ENCODE results near the gene CHRM4.

Gene CHRM4

DNA sequence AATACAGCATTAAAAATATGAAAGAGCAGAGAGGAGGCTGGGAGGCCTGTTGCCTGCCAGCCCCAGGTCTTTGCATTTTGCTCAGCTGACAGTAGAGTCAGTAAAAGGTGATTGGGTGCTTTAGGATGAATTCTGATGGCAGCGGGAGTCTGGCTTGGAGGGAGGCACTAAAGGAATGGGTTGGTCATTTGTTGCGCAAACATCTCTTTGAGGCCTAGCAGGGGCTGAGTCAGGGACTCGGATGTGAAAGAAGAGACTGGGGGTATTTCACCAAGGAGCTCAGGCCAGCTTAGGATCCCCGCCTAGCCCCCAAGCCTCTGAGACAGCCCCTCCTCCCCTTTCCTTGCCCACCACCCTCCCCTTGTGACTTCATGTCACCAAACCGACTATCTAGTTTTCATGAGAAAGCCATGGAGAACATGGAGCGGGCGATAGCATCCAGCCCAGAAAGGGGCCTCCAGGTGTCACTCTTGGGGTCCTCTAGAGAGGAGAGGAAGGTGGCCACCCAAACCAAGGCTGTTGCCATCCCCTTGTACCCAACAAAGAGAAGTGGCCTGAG, 34.6 kb downstream of the CHRM4 start:
- Histone ChIP-seq H3K9ac (ENCODE audit: low read depth, low read length) (no peak overlapping the region), H3K4me3 (ENCODE audit: low read length) (no peak overlapping the region), H3K27me3 (ENCODE audit: insufficient read depth, low read length) (no peaks in the 10 kb centered on the region), H3K27ac (ENCODE audit: low read depth, low read length) (no peak overlapping the region), H3K36me3 (ENCODE audit: insufficient read depth, low read length) (0 out of 2 replicates have a peak, but pooled peaks cover 5% of the 10 kb centered on the region), H3K9me3 (ENCODE audit: insufficient read depth, low read depth, low read length) (no peaks in the 10 kb centered on the region), H3K4me1 (ENCODE audit: insufficient read depth, low read length) (peaks cover 33% of the 10 kb centered on the region)
- WGBS = 68% methylated on average over 7 of the region's 7 CpGs

DNA sequence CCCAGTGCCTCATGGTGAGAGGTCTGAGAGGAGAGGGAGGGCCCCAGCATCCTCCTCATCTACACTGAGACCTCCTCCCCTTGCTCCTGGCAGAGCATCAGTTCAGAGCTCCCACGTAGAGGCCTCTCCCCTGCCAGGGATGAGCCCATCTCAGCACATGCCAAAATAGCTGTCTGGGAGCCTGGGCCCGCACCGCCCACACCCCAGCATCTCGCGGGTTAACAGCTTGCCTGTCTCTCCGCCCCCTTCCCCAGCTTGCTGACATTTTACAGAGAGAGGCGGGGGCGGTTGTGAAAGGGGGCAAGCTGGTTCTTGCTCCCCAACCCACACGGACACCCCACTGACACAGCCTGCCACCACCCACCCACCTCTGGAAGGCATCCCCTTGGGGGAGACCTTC, 37.9 kb downstream of the CHRM4 start:
- H3K9me3 ChIP-seq (ENCODE audit: insufficient read depth, low read depth, low read length) = no peaks in the 10 kb centered on the region
- H3K4me1 ChIP-seq (ENCODE audit: insufficient read depth, low read length) = peaks cover 50% of the 10 kb centered on the region
- H3K27me3 ChIP-seq (ENCODE audit: insufficient read depth, low read length) = no peaks in the 10 kb centered on the region
- H3K36me3 ChIP-seq (ENCODE audit: insufficient read depth, low read length) = peaks cover 12% of the 10 kb centered on the region; the same call in 1 of the 2 replicates
- no peak overlapping the region for H3K9ac ChIP-seq (ENCODE audit: low read depth, low read length)
- WGBS = 45% methylated on average over 9 of the region's 9 CpGs
- H3K27ac ChIP-seq (ENCODE audit: low read depth, low read length) = no peak overlapping the region
- H3K4me3 ChIP-seq (ENCODE audit: low read length) = no peak overlapping the region

DNA sequence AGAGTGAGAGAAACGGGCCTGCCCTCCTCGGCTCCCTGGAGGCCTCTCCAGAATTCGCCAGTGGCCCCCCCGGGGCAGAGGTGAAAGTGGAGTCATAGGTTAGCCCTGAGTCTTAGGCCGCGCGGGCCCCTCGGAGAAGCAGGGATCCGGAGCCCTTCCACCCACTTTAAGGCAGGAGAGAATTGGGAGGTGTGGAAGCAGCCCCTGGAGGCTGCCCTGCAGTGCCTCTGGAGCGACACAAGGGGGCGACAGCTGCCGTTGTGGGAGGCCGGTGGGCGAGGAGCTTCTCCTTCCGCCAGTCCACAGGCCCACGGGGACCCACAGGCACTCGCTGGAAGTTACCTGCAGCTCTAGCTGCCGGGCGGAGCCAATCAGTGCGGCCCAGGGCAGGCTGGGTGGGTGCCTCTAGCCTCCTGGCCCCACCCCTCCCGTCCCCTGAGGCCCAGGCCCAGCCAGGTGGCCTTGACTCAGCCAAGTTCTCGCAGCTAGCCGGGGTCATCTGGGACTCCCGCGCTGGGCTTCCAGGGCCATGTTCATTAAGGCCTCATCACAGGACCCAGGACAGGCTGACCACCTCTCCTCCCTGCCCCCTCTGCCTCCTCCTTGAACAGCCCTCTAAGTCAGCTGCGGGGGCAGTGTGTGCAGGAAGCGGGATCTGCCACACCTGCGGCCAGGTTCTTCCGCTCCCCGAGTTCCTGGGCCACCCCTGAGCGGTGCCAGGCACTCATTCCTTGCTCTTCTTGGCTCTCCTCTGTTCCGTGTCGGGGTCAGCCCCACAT, 39.3 kb downstream of the CHRM4 start:
- Histone ChIP-seq H3K27ac (ENCODE audit: low read depth, low read length) (peak overlapping the region; percentile 24; the same call in 1 of the 2 replicates), H3K9ac (ENCODE audit: low read depth, low read length) (no peak overlapping the region; the same call in 1 of the 2 replicates), H3K36me3 (ENCODE audit: insufficient read depth, low read length) (peaks cover 12% of the 10 kb centered on the region; the same call in 1 of the 2 replicates), H3K4me1 (ENCODE audit: insufficient read depth, low read length) (peaks cover 56% of the 10 kb centered on the region), H3K4me3 (ENCODE audit: low read length) (no peak overlapping the region), H3K9me3 (ENCODE audit: insufficient read depth, low read depth, low read length) (no peaks in the 10 kb centered on the region), H3K27me3 (ENCODE audit: insufficient read depth, low read length) (no peaks in the 10 kb centered on the region)
- WGBS = 58% methylated on average over 33 of the region's 33 CpGs

DNA sequence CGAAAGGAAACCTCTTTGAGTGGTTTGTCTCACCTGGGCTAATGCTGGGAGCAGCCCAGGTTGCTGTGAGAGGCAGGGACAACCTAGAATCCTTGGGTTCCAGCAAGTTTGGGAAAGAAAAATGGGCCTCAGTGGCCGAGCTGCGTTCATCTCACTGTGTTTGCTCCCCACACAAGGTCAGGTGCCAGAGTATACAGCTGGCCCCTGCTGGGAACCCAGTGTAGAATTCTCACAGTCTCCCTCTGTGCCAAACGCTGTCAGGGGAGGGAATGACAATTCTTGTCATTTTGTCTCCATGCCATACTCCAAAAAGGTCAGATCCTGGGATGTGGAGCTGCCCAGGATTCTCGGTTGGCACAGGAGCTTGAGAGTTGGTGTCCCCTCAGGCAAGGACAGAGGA, 40.0 kb downstream of the CHRM4 start:
- Histone ChIP-seq H3K27me3 (ENCODE audit: insufficient read depth, low read length) (peaks cover 4% of the 10 kb centered on the region; the same call in 1 of the 2 replicates), H3K27ac (ENCODE audit: low read depth, low read length) (no peak overlapping the region), H3K36me3 (ENCODE audit: insufficient read depth, low read length) (peaks cover 12% of the 10 kb centered on the region; the same call in 1 of the 2 replicates), H3K4me3 (ENCODE audit: low read length) (no peak overlapping the region), H3K4me1 (ENCODE audit: insufficient read depth, low read length) (peaks cover 53% of the 10 kb centered on the region), H3K9me3 (ENCODE audit: insufficient read depth, low read depth, low read length) (no peaks in the 10 kb centered on the region), H3K9ac (ENCODE audit: low read depth, low read length) (no peak overlapping the region; the same call in 1 of the 2 replicates)
- WGBS = 69% methylated on average over 5 of the region's 5 CpGs

DNA sequence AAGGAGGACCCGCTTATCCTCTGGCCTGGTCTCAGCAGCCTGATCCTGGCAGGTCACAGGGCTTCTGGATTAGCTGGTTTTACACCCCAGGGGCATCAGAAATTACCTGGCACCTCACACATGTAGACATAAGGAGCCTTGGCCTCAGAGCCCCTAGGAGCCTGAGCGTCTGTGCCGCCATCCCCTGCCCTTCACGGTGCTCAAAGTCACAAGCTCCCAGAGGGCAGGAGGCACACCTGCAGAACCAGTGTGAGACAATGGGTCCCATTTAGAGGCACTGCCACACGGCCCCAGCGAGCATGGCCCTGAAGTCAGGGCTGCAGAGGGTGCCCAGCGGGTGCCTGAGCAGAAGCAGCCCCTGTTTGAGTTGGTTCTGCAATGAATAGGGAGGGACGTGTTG, 40.4 kb downstream of the CHRM4 start:
- WGBS = 90% methylated on average over 8 of the region's 8 CpGs
- Histone ChIP-seq H3K9me3 (ENCODE audit: insufficient read depth, low read depth, low read length) (no peaks in the 10 kb centered on the region), H3K27ac (ENCODE audit: low read depth, low read length) (no peak overlapping the region), H3K27me3 (ENCODE audit: insufficient read depth, low read length) (peaks cover 8% of the 10 kb centered on the region; the same call in 1 of the 2 replicates), H3K9ac (ENCODE audit: low read depth, low read length) (no peak overlapping the region), H3K36me3 (ENCODE audit: insufficient read depth, low read length) (peaks cover 8% of the 10 kb centered on the region; the same call in 1 of the 2 replicates), H3K4me3 (ENCODE audit: low read length) (no peak overlapping the region), H3K4me1 (ENCODE audit: insufficient read depth, low read length) (peaks cover 51% of the 10 kb centered on the region)

DNA sequence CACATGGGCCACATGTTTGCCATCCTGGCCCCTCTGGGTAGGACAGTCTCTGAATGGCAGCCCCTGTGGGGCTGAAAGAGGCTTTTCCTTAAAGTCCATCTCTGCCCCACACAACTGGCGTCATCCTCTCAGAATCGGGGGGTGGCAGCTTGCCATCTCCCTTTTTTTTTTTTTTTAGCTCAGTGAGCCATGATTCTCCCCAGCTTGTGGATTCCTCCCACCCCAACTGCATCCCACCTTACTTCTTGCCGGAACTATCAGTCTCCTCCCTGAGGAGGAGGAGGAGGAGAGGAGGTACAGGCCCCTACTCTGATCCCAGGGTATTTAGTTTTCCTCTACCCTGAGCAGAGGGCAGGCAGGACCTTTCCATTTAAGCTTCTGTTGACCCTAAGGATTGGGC, 40.9 kb downstream of the CHRM4 start:
- H3K27ac ChIP-seq (ENCODE audit: low read depth, low read length) = no peak overlapping the region
- peaks cover 6% of the 10 kb centered on the region; the same call in 1 of the 2 replicates for H3K36me3 ChIP-seq (ENCODE audit: insufficient read depth, low read length)
- H3K9me3 ChIP-seq (ENCODE audit: insufficient read depth, low read depth, low read length) = no peaks in the 10 kb centered on the region
- peaks cover 12% of the 10 kb centered on the region; the same call in 1 of the 2 replicates for H3K27me3 ChIP-seq (ENCODE audit: insufficient read depth, low read length)
- WGBS = 92% methylated on average over 2 of the region's 3 CpGs
- peaks cover 51% of the 10 kb centered on the region for H3K4me1 ChIP-seq (ENCODE audit: insufficient read depth, low read length)
- no peak overlapping the region for H3K9ac ChIP-seq (ENCODE audit: low read depth, low read length)
- H3K4me3 ChIP-seq (ENCODE audit: low read length) = no peak overlapping the region

DNA sequence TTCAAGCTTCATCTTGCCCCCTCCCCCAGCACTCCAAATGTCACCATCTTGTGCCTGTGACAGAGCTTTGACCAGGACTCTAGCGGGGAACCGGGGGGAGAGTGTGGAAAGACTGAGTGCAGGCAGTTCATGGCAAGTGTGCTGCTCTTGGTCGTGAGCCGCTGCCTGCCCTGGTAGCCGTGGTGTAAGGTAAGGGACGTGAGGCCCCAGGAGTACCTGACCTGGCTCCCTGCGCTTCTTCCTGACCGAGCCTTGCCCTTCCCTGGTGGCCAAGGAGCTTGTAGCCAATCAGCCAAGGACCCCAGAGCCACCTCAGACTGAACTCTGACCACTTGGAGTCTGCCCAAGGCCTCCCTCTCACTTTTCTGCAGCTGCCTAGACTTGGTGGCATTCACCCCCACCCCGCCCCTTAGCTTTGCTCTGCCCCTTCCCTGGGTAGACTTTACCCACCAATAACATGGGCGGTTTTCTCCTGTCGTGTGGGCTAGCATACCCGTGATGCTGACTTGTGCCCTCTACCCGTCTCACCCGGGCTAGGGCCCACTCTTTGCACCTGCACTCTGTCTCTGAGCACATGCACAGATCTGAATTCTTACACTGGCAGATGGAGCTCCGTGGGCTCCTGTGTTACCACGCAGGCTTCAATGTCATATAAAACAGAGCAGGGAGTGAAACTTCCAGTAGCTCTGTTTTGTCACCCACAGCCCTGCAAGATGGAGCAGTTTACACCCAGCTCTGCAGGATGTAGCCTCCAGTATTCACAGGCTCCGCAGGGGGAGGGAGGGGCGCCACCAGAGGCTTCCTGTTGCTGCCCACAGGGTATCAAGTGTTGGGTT, 42.8 kb downstream of the CHRM4 start:
- no peak overlapping the region for H3K27ac ChIP-seq (ENCODE audit: low read depth, low read length)
- H3K4me3 ChIP-seq (ENCODE audit: low read length) = peak overlapping the region; percentile 80
- 76% methylated on average over 18 of the region's 18 CpGs for WGBS
- H3K4me1 ChIP-seq (ENCODE audit: insufficient read depth, low read length) = peaks cover 62% of the 10 kb centered on the region
- H3K27me3 ChIP-seq (ENCODE audit: insufficient read depth, low read length) = peaks cover 15% of the 10 kb centered on the region; the same call in 1 of the 2 replicates
- H3K36me3 ChIP-seq (ENCODE audit: insufficient read depth, low read length) = peaks cover 6% of the 10 kb centered on the region; the same call in 1 of the 2 replicates
- no peak overlapping the region for H3K9ac ChIP-seq (ENCODE audit: low read depth, low read length)
- H3K9me3 ChIP-seq (ENCODE audit: insufficient read depth, low read depth, low read length) = no peaks in the 10 kb centered on the region

- peak overlapping the region; percentile 80 for H3K4me3 ChIP-seq (ENCODE audit: low read length)
- H3K9me3 ChIP-seq (ENCODE audit: insufficient read depth, low read depth, low read length) = no peaks in the 10 kb centered on the region
- H3K27me3 ChIP-seq (ENCODE audit: insufficient read depth, low read length) = peaks cover 15% of the 10 kb centered on the region; the same call in 1 of the 2 replicates
- H3K36me3 ChIP-seq (ENCODE audit: insufficient read depth, low read length) = peaks cover 6% of the 10 kb centered on the region; the same call in 1 of the 2 replicates
- 12% methylated on average over 63 of the region's 63 CpGs for WGBS
- H3K9ac ChIP-seq (ENCODE audit: low read depth, low read length) = peak overlapping the region; percentile 68
- H3K4me1 ChIP-seq (ENCODE audit: insufficient read depth, low read length) = peaks cover 64% of the 10 kb centered on the region
- H3K27ac ChIP-seq (ENCODE audit: low read depth, low read length) = no peak overlapping the region
Observed at GRCh38 chr11:46347637-46348311, 43.8 kb downstream of the CHRM4 start.

DNA sequence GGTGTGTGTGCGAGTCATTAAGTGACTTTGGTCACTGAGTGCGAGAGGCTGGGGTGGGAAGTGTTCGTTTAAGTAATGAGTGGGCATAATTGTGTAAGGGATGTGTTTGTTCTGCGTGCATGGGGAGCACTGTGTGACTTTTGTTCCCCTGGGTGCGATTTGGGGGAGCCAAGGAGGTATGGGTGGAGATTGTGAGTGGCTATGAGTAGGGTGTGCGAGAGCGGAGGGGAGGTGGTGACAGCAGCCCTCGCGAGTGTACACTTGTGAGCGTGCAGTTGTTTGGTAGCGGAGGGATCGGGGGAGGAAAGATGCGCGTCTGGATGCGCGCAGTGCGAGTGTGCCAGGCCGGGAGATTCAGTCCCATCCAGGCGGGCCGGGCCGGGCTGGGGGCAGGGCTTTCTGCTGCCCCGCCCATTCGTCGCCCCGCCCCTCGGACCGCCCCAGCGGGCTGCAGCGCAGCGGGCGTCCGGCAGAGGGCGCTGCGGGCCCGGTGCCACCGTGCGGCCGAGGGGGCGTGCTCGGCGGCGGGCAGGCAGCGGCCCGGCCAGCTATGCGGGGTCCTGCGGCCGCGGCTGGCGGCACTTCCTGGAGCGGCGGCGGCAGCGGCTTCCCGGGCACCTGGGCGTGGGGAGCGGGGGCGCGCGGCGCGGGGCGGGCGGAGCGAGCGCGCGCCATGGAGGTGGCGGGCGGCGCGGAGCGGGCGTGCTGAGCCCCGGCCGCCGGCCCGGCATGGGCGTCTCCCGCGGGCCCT, 44.5 kb downstream of the CHRM4 start, which contains the start of gene DGKZ:
TSS of gene DGKZ (plus strand) at position 578 of the 751 bp plus-strand sequence. CDS start 197 bp downstream, outside the sequence.
- Histone ChIP-seq H3K4me1 (ENCODE audit: insufficient read depth, low read length) (peaks cover 65% of the 10 kb centered on the region), H3K27ac (ENCODE audit: low read depth, low read length) (no peak within 1 kb of the TSS), H3K9me3 (ENCODE audit: insufficient read depth, low read depth, low read length) (no peaks in the 10 kb centered on the region), H3K4me3 (ENCODE audit: low read length) (peak within 1 kb of the TSS; percentile 80), H3K36me3 (ENCODE audit: insufficient read depth, low read length) (peaks cover 6% of the 10 kb centered on the region; the same call in 1 of the 2 replicates), H3K9ac (ENCODE audit: low read depth, low read length) (peak within 1 kb of the TSS; percentile 68), H3K27me3 (ENCODE audit: insufficient read depth, low read length) (peaks cover 15% of the 10 kb centered on the region; the same call in 1 of the 2 replicates)
- 13% methylated on average over 80 of the region's 80 CpGs for WGBS

Measured in HUES64 (cell line).